Measurements from ENCODE around the gene TMEM260.
"Not testable (repeated sequence)": the region's sequence is repeated elsewhere in the genome, so short reads cannot be mapped to it uniquely, and the experiment has no call there.

The TMEM260 gene

DNA sequence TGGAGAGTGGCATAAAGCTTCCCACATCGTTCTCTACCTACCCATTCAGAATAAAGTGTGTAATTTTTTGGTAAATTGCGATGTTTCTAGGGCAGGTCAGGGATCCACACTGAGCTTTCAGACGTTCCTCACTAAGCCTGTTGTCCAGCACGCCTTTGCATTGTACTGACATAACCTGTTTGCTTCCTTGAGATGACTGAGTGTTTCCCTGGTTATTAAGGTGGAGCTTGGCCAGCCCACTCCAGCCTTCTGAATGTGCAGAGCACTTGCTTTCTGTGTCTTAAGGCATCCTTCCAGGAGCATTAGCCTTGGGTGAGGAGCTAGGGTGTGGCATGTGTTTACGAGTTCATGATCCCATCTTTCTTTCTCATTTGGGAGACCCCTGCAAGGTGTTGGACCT, 96.4 kb downstream of the TMEM260 start:
- in situ Hi-C loops (cut with HindIII; ENCODE audit: low pct_ligation_motif_present, low sequenced_read_pairs), result no loop called here
- TF ChIP-seq, protein P1, sequence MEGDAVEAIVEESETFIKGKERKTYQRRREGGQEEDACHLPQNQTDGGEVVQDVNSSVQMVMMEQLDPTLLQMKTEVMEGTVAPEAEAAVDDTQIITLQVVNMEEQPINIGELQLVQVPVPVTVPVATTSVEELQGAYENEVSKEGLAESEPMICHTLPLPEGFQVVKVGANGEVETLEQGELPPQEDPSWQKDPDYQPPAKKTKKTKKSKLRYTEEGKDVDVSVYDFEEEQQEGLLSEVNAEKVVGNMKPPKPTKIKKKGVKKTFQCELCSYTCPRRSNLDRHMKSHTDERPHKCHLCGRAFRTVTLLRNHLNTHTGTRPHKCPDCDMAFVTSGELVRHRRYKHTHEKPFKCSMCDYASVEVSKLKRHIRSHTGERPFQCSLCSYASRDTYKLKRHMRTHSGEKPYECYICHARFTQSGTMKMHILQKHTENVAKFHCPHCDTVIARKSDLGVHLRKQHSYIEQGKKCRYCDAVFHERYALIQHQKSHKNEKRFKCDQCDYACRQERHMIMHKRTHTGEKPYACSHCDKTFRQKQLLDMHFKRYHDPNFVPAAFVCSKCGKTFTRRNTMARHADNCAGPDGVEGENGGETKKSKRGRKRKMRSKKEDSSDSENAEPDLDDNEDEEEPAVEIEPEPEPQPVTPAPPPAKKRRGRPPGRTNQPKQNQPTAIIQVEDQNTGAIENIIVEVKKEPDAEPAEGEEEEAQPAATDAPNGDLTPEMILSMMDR (IDR thresholded peaks at IDR 0.05; ENCODE audit: low read depth, low read length, missing control alignments), result no peak
- Histone ChIP-seq H3K27me3 (replicated peaks) (no peaks in the 10 kb centered on the region), H3K27ac (no peak overlapping the region), H3K4me3 (ENCODE audit: low read depth, low read length) (no peak overlapping the region), H3K36me3 (replicated peaks) (no peaks in the 10 kb centered on the region)
- DNase-seq, result no peak

DNA sequence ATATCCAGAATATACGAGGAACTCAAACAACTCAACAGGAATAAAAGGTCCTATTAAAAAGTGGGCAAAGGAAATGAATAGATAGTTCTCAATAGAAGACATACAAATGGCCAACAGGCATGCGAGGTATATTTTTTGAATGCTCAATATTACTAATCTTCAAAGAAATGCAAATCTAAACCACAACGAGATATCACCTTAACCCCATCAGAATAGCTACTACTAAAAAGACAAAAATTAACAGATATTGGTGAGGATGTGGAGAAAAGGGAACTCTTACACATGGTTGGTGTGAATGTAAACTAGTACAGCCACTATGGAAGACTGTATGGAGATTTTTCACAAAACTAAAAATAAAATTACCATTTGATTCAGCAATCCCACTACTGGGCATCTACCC, 99.2 kb downstream of the TMEM260 start:
- H3K36me3 ChIP-seq (replicated peaks), result no peaks in the 10 kb centered on the region
- TF ChIP-seq, protein P1 (IDR thresholded peaks at IDR 0.05; ENCODE audit: low read depth, low read length, missing control alignments), result no peak
- no peak for DNase-seq
- H3K4me3 ChIP-seq (ENCODE audit: low read depth, low read length), result no peak overlapping the region
- H3K27ac ChIP-seq, result no peak overlapping the region
- H3K27me3 ChIP-seq (replicated peaks), result no peaks in the 10 kb centered on the region
- in situ Hi-C loops (cut with HindIII; ENCODE audit: low pct_ligation_motif_present, low sequenced_read_pairs), result no loop called here

DNA sequence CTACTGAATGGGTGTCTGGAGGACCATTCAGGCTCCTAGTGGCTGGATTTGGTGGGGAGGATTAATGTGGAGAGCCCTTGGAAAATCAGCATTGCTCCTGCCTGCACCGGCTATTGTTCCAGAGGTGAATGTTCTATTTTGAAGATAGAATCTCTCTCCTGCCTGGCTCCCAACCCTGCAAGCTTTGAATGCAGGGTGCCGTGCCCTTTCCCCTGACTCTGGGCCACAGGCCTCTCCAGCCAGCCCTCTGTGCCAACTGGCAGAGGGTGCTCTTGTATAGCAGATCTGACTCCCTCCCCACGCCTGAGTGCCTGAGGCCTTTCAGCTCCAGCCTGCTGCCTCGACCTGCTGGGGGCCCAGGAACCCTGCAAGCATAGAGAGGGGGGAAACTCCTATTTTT, 106.8 kb downstream of the TMEM260 start:
- Histone ChIP-seq H3K27ac (no peak overlapping the region), H3K4me3 (ENCODE audit: low read depth, low read length) (no peak overlapping the region), H3K27me3 (replicated peaks) (no peaks in the 10 kb centered on the region), H3K36me3 (replicated peaks) (no peaks in the 10 kb centered on the region)
- TF ChIP-seq, protein P1 (IDR thresholded peaks at IDR 0.05; ENCODE audit: low read depth, low read length, missing control alignments), result no peak
- in situ Hi-C loops (cut with HindIII; ENCODE audit: low pct_ligation_motif_present, low sequenced_read_pairs), result no loop called here
- DNase-seq, result no peak

DNA sequence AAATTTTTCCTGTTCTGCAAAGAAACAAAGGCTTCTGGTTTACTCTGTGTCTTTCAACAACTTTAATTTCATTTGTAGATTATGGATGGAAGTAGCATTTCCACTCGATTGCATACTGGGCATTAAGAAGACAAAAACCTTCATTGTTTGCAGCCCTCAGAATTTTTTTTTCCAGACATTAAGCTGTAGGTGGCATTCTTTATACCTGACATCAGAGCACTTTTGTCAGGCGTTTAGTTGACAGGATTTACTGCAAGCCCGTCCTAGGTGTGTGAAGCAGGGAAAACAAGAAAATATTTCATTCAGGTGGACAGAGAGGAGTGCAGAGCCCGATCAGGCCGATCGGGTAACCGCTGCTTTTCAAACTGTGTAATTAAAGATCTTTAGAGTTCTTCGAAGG, 107.5 kb downstream of the TMEM260 start:
- Histone ChIP-seq H3K4me3 (ENCODE audit: low read depth, low read length) (no peak overlapping the region), H3K36me3 (replicated peaks) (no peaks in the 10 kb centered on the region), H3K27me3 (replicated peaks) (no peaks in the 10 kb centered on the region), H3K27ac (no peak overlapping the region)
- in situ Hi-C loops (cut with HindIII; ENCODE audit: low pct_ligation_motif_present, low sequenced_read_pairs), result no loop called here
- TF ChIP-seq, protein P1 (IDR thresholded peaks at IDR 0.05; ENCODE audit: low read depth, low read length, missing control alignments), result no peak
- no peak for DNase-seq

DNA sequence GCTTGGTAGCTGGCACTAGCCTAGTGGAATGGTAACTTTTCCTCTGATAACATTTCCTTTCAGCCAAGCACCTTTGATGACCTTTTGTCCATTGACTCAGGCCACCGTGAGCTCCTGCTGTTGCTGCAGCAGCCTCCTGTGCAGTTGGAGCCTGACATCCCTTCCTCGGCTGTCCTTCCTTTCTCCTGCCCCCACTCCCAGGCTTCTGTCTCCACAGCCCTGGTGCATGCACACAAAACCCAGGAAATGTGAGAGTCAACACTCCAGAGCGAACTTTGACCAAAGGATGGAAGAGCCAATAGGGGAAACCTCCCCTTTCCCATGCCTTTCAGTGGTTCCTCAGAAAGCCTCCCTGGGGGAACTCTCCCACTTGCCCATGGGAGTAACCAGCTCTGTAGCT, 115.0 kb downstream of the TMEM260 start:
- no peak for DNase-seq
- H3K27me3 ChIP-seq (replicated peaks), result no peaks in the 10 kb centered on the region
- no peaks in the 10 kb centered on the region for H3K36me3 ChIP-seq (replicated peaks)
- TF ChIP-seq, protein P1 (IDR thresholded peaks at IDR 0.05; ENCODE audit: low read depth, low read length, missing control alignments), result no peak
- no peak overlapping the region for H3K4me3 ChIP-seq (ENCODE audit: low read depth, low read length)
- H3K27ac ChIP-seq, result no peak overlapping the region
- in situ Hi-C loops (cut with HindIII; ENCODE audit: low pct_ligation_motif_present, low sequenced_read_pairs), result no loop called here

DNA sequence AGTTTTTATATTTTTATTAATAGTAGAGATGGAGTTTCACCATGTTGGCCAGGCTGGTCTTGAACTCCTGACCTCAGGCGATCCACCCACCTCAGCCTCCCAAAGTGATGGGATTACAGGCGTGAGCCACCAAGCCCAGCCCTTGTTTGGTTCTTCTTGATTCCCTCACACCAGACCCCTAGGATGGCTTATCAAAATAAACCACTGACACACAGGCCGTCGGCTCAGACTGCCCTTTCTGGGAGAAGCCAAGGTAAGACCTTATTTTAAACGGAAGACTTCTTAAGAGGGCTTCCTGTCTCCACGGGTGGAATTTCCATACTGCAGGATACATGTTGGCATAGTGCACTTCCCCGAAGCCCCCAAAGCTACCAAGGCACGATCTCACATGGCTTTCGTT, 115.6 kb downstream of the TMEM260 start:
- H3K27me3 ChIP-seq (replicated peaks); H3K4me3 ChIP-seq (ENCODE audit: low read depth, low read length); DNase-seq; H3K36me3 ChIP-seq (replicated peaks); in situ Hi-C loops (cut with HindIII; ENCODE audit: low pct_ligation_motif_present, low sequenced_read_pairs); H3K27ac ChIP-seq: not testable (repeated sequence)
